Neural crest cell (in vitro differentiated cells): ENCODE measurements around the gene DGCR2. TPM values are rescaled to one million over a fixed set of nuclear protein-coding genes. Genes with fewer than 3 reads are reported as not detected.

Experiments
- DNase-seq: peaks from one replicate; pipeline ENCODE4 v3.0.0; 2021; ENCODE audit warnings: low read depth, mixed read lengths, low spot score
- H3K27ac Mint-ChIP-seq: one replicate; pipeline ENCODE4 v1.8.0; 2021; ENCODE audit warnings: mild to moderate bottlenecking, mixed read lengths; ENCODE audit not compliant: unreplicated experiment
- H3K27me3 Mint-ChIP-seq: 2 replicates; pipeline ENCODE4 v1.8.0; 2021; ENCODE audit warnings: low read depth, mild to moderate bottlenecking, mixed read lengths
- H3K36me3 Mint-ChIP-seq: 2 replicates; pipeline ENCODE4 v1.8.0; 2021; ENCODE audit warnings: low read depth, mild to moderate bottlenecking, mixed read lengths
- H3K4me1 Mint-ChIP-seq: 2 replicates; pipeline ENCODE4 v1.8.0; 2021; ENCODE audit warnings: mixed read lengths
- H3K4me3 Mint-ChIP-seq: one replicate; pipeline ENCODE4 v1.8.0; 2021; ENCODE audit warnings: mild to moderate bottlenecking, mixed read lengths
- H3K9me3 Mint-ChIP-seq: 2 replicates; pipeline ENCODE4 v1.8.0; 2021; ENCODE audit warnings: mixed read lengths
- CTCF ChIP-seq: fragments of 200-600 bp; sonication (generic); conservative IDR thresholded peaks from 2 replicates; pipeline ENCODE4 v1.5.0; 2021; ENCODE audit warnings: antibody characterized with exemption, mild to moderate bottlenecking
- total RNA-seq: library from RNA; stranded (reverse); gene quantifications from 2 replicates; pipeline ENCODE4 v1.2.1, GENCODE V29; 2021

DGCR2 gene
- total RNA-seq, 1 donor from 2014 or later = 91.6 TPM

GRCh38 chr22:19109198-19110063 is 12.8 kb downstream of the DGCR2 start:
- Mint-ChIP-seq H3K27me3 (no peaks in the 10 kb centered on the region), H3K9me3 (no peaks in the 10 kb centered on the region), H3K27ac (peak overlapping the region; percentile 40), H3K4me3 (no peak overlapping the region), H3K36me3 (no peaks in the 10 kb centered on the region), H3K4me1 (peaks cover 49% of the 10 kb centered on the region)
- no peak for TF ChIP-seq CTCF
- no peak for DNase-seq

- DNase-seq = no peak
- no peaks in the 10 kb centered on the region for H3K9me3 Mint-ChIP-seq
- H3K4me1 Mint-ChIP-seq = peaks cover 56% of the 10 kb centered on the region
- no peak overlapping the region for H3K4me3 Mint-ChIP-seq
- H3K27ac Mint-ChIP-seq = no peak overlapping the region
- TF ChIP-seq CTCF = no peak
- H3K27me3 Mint-ChIP-seq = no peaks in the 10 kb centered on the region
- H3K36me3 Mint-ChIP-seq = no peaks in the 10 kb centered on the region
Observed at GRCh38 chr22:19108807-19109197, 13.4 kb downstream of the DGCR2 start.

GRCh38 chr22:19107730-19108074 is 14.5 kb downstream of the DGCR2 start:
- Mint-ChIP-seq H3K9me3 (no peaks in the 10 kb centered on the region), H3K27me3 (no peaks in the 10 kb centered on the region), H3K36me3 (no peaks in the 10 kb centered on the region), H3K27ac (no peak overlapping the region), H3K4me1 (peaks cover 60% of the 10 kb centered on the region), H3K4me3 (no peak overlapping the region)
- no peak for DNase-seq
- TF ChIP-seq CTCF = no peak

- no peaks in the 10 kb centered on the region for H3K9me3 Mint-ChIP-seq
- H3K36me3 Mint-ChIP-seq = peaks cover under 1% of the 10 kb centered on the region
- TF ChIP-seq CTCF = no peak
- peak overlapping the region; percentile 30 for H3K27ac Mint-ChIP-seq
- H3K4me1 Mint-ChIP-seq = peaks cover 61% of the 10 kb centered on the region
- DNase-seq = no peak
- no peaks in the 10 kb centered on the region for H3K27me3 Mint-ChIP-seq
- no peak overlapping the region for H3K4me3 Mint-ChIP-seq
Observed at GRCh38 chr22:19106886-19107729, 15.1 kb downstream of the DGCR2 start.

- Mint-ChIP-seq H3K27ac (peak overlapping the region; percentile 67), H3K4me1 (peaks cover 61% of the 10 kb centered on the region), H3K27me3 (no peaks in the 10 kb centered on the region), H3K36me3 (peaks cover 4% of the 10 kb centered on the region), H3K4me3 (no peak overlapping the region), H3K9me3 (no peaks in the 10 kb centered on the region)
- TF ChIP-seq CTCF = peak; percentile 32
- DNase-seq = no peak
Observed at GRCh38 chr22:19105867-19106802, 16.1 kb downstream of the DGCR2 start.
